Activated CD8-positive, alpha-beta memory T cell treated with anti-CD3 and anti-CD28 coated beads for 1 hour (primary cell): ENCODE data around the gene RELL1.
A peak's percentile ranks its signal among the peaks of the same experiment; 100 is the strongest.

Source experiments
- DNase-seq, 2 donors: peaks; one replicate each; pipeline ENCODE4 v3.0.0-alpha.2; 2020; ENCODE audit warnings: low read depth in 1 of 2; ENCODE audit errors: extremely low read depth in 1 of 2

The RELL1 gene, protein sequence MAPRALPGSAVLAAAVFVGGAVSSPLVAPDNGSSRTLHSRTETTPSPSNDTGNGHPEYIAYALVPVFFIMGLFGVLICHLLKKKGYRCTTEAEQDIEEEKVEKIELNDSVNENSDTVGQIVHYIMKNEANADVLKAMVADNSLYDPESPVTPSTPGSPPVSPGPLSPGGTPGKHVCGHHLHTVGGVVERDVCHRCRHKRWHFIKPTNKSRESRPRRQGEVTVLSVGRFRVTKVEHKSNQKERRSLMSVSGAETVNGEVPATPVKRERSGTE

DNA sequence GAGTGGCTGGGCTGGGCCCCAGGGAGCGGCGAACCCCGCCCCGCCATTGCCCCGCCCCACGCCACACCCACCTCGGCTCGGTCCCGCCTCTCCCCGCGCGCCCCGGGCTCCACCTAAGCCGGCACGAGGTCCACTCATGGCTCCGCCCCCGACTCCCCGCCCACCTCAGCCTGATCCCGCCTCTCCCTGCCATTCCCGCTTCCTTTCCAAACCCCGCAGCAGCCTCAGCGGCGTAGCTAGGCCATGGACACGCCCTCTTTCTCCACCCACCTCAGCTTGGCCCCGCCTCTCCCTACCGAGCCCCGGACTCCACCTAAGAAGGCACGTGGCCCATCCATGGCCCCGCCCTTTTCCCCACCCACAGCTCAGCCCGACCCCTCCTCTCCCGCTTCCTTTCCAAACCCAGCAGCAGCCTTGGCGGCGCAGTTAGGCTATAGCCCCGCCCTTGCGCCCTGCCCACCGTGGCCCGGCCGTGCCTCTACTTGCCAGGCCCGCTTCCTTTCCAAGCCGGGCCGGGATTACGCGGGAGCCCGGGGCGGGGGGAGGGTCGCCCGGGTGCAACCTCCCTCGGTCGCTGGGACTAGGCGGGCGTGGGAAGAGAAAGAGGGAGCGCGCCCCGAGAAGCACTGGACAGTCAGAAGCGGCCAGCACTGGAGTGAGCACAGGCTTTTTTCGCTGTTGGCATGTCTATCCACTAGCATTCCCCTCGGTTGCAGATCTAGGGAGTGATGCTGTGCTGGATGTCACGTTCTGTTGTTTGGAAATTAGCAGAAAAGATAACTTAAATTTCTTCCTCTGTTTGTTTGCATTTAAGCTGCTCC lies at the start of gene RELL1:
Gene RELL1 (minus strand): TSS at position 4 of the 821 bp plus-strand sequence. CDS start 89 bp downstream, outside the sequence.
- DNase-seq, result peak; percentile 93

DNA sequence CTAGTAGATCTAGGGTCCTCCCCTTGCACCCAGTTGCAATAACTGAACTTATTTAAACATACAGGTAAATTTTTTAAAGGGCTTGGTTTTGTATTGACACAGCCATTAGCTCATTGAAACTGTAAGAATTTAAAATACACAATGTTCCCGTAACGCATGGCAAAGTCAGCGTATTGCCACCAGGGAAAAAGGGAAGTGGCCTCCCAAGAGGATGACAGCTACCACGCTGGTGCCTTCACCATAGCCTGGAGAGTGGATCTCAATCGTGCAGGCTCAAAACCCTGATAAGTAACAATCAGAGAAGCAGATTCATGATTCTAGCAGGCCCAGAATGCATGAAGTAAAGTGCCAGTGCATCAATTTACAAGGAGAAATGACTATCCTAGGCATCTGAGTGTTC lies 49.4 kb upstream of the RELL1 start:
- no peak for DNase-seq

DNA sequence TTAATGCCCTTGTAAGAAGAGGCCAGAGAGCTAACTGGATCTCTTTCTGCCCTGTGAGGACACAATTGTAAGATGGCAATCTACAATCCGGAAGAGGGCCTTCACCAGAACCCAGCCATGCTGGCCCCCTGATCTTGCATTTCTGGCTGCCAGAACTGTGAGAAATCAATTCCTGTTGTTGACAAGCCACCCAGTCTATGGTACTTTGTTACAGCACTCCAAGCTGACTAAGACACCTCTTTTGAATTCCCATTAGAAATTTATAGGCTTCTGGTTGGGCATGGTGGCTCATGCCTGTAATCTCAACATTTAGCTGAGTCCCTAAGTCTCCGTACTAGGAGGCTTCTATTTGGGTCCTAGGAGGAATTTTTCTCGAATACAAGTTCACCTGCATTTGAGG lies 48.8 kb upstream of the RELL1 start:
- DNase-seq, result no peak

DNA sequence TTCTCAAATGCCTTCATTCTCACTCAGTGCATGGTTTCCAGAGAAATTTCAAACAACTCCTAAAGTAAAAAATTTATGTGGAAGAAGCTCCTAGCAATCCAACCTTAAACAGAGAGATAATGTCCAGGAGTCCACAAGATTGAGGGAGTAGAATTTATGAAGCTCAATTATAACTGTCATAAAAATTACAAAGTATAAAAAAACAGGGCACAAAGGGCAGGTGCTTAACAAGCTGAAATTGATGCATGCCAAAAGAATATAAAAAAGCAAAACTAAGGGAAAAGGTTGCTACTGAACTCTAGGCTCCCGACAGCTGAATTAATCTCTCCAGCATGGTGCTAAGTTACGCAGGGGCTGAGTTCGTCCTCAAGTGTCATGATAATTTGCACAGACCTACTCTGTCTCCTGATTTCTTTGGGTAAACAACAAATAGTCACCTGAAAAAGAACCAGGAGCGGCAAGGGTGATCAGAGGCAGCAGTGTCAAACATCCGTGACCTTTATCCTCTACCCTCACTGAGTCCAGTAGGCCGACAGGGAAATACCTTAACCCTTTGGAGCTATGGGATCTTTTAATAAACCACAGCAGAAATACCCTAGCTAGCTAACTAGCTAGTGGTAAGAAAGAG lies 47.2 kb upstream of the RELL1 start:
- DNase-seq, result no peak

DNA sequence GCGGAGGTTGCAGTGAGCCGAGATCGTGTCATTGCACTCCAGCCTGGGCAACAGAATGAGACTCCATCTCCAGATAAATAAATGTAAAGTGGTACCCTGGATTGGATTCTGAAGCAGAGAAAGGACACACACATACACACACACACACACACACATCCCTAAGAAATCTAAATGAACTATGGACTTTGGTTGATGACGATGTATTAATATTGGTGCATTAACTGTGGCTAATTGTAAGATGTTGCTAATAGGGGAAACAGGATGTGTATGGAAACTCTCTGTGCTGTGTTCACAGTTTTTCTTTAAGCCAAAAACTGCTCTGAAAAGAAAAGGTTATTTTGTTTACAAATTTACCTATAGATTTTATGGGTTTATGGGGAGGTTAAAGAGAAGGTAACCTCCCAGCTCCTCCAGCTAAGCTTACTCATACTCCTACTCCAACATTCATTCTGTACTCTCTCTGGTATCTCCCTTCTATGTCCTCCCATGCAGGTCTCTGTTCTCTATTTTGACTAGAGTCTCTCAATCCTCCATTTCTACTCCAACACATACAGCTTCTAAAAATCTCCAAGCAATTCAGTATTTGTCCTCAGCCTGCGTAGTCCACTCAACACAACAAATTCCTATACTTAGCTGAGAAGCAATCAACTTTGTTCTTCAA lies 46.5 kb upstream of the RELL1 start:
- DNase-seq, result no peak

DNA sequence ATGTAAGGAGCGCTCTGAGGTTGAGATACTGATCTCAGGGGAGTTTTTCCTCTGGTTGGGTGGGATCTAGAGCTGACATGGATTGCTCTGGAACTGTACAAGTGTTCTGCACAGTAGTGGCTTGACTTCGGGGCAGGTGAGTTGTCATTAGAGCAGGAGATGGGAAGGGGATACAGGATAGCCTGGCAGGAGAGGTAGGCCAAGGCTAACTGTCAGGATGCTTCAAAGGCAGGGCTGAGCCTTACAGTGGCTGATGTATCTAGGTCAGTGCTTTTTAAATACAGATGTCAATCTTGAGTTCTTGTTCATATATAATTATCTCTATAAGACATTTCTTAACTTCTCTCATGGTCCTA lies 43.5 kb upstream of the RELL1 start:
- no peak for DNase-seq

DNA sequence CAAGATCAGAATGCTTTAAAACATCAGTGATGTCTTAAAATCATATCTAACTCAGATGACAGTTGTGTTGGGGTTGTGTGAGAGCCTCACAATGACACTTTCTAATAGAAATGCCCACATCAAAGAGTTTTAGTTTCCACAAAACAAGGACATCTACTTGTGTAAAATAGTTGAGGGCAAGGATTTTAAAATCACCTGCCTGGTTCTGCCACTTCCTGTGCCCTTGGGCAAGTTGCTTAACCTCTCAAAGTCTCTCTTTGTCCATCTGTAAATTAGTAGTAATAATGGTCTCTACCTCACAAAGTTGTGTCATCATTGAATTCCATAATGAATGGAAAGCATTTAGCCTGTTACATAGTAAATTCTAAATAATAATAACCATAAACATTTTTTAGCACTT lies 41.9 kb upstream of the RELL1 start:
- no peak for DNase-seq

DNA sequence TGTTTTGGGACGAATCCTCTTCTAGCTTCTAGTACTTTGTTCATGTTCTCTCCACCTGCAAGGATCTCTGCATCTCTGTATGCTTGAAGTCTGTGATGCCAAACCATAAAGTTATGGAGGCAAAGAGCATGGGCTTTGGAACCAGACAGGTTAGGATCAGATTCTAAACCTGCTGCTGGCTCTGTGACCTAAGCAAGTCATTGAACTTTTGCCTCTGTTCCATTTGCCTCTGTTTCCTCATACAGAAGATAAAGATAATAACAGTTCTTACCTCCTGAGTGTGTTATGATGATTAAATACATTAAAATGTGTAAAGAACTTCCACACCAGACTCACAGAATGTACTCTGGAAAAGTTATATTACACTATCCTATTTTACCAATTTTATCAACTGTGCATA lies 41.5 kb upstream of the RELL1 start:
- DNase-seq, result no peak

DNA sequence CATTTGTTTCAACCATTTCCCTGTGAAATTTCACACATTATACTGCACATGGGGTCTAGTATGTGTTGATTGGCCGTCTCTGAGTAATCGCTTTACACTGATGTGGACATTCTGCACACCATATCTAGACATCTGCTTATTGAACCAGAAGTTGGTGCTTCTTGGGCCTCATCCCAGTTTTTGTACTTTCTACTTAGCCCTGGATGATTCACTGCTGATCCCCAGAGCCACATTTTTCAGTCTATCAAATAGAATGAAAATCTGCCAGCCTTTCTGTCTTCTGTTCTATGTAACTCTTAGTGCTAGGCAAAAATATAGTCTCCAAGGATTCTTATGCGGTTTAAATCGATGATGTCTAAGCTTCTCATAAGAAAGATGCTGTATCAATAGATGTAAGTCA lies 40.5 kb upstream of the RELL1 start:
- no peak for DNase-seq

DNA sequence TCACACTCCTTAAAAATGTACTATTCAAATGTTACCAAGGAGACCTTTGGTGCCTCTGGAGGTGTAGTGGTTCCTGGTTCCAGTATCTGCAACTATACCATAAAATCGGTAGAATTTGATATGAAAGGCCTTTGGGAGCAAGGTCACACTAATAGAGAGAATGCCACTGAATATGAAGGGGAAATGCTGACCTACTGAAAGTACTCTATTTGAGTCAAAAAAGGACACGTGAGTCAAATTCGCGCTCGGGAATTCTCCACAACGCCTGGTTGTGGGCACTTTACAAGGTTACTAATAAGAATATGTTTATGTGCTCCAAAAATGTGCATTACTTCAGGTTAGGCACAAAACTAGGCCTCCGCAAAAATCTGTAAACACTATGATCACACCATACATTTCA lies 39.5 kb upstream of the RELL1 start:
- DNase-seq, result no peak

DNA sequence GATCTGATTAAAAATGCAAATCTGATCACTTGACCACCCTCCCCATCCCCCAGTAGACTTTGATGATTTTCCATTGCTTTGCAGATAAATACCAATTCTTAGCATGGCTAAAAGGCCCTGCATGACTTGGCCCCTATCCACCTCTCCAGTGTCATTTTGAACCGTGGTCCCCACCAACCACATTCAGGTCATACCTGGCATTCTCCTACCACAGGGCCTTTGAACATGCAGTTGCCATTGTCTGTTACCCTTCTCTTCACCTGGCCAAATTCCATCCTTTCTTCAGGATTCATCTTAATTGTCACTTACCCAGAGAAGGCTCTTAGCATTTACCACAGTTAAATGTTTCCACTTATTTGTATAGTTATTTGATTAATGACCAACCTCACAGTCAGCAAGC lies 36.9 kb upstream of the RELL1 start:
- DNase-seq, result no peak

DNA sequence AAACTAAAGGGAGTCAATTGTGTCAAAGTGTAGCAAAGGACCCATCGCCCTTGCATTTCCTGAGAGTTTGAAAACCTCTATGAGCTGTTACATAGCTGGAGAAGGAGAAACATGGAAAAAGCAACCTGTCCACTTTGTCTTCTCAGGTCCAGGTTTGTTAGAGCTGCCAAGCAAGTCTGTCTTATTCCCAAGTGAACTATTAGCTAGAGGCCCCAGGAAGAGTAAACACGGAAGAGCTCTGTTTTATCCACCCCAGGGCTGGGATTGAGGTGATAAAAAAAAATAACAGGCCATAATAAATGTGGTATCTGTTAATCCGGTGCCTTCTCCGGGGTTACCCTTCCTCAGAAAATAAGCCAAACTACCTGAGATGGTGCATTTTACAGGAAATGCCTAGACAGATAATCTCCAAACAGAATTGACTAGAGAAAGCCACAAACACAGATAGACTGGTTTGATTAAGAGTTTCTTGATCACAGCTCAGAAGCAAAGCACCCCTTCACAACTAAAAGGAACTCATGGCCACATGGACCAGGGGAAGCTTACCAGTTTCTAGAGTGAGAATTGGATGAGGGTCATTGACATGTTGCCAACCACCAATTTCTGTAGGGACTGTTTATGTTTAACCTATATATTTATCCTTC lies 35.9 kb upstream of the RELL1 start:
- DNase-seq, result no peak

DNA sequence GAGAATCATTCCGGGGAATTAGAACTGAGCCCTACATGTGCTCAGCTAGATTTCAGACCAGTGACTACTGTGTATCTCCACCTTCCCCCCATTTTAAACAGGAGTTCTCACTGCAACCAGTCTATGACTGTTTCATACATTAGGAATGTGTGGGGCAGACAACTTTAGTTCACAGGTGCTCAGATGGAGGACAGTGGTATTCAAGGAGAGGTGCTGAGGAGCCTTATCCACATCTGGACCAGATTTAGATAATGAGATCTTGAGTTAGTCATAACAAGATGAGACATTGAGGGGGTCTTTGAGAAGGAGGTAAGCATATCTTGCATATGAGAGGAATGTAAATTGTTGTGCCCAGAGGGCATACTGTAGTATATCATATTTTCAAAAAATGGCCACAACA lies 32.8 kb upstream of the RELL1 start:
- no peak for DNase-seq

DNA sequence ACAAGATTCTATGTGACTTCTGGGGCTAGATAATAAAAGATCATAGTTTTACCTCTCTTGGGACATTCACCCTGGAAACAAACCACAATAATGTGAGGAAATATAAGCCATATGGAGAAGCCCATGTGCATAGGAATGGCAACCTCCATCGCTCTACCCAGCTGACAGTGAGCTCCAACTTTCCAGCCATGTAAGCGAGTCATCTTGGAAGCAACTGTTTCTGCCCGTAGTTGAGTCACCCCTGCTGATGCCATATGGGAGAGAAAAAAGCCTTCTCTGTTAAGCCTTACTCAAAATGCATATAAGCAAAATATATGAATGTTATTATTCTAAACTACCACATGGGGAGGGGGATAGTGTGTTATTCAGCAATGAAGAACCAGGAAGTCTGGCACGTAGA lies 31.4 kb upstream of the RELL1 start:
- DNase-seq, result no peak

DNA sequence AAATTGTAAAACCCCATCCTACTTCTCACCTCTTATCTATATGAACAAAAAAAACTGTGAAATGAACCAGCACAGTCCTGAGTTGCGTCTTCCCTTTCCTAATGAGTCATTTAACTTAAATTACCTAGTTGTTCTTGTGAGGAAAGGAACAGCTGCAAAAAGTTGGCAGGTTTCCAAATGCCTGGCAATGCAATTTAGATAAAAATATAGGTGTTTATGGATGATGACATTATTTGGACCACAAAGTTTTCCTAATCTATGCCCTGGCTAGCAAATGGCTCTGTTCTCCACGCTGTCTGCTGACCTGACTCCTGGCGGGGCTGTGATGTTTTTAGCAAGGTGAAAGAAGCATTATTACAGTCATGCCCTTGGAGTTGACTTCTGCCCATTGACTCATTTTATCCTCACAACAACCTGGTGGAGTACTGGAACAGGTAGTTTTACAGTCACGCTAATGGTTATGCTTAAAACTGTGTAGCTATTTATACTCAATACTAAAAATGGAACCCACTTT lies 29.8 kb upstream of the RELL1 start:
- DNase-seq, result no peak

DNA sequence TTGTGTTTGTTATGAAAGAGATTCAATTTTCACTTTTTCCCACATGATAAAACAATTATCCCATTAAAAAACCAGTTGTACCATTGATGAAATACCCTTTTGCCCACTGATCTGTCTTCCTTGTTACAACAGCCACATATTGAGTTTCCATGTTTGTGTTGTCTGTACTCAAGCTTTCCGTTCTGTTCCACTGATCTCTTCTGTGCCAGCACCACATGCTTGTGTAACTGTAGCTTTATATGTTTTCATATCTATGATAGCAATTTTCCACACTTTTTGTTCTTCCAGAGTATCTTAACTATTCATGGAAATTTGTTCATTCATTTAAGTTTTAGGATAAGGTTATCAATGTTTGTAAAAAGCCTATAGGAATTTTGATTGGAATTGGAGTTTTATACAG lies 24.3 kb upstream of the RELL1 start:
- no peak for DNase-seq

DNA sequence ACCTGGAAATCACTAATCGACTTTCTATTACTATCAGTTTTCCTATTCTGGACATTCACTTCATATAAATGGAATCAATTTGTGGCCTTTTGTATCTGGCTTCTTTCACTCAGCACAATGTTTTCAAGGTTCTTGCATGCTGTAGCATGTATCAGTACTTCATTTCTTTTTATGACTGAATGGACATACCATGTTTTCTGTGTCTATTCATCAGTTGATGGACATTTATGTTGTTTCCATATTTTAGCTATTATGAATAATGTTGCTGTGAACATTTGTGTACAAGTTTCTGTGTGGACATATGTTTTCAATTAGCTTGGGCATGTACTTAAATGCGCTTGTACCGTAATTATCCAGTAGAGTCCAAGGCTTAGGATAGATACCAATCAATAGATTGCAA lies 19.9 kb upstream of the RELL1 start:
- no peak for DNase-seq

DNA sequence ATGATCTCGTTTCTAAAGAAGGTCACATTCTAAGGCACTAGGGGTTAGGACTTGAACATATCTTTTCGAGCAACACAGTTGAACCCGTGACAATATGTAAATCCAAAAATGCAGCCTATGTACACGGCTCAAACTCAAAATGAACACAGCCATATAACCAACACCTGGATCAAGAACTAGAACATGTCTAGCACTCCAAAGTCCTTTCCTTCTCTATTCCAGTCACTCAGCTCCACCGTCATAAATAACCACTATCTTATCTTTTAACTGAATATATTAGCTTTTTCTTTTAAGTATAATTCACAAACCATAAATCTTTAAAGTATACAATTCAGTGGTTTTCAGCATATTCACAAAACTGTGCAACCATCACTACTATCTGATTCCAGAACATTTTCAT lies 19.4 kb upstream of the RELL1 start:
- no peak for DNase-seq

DNA sequence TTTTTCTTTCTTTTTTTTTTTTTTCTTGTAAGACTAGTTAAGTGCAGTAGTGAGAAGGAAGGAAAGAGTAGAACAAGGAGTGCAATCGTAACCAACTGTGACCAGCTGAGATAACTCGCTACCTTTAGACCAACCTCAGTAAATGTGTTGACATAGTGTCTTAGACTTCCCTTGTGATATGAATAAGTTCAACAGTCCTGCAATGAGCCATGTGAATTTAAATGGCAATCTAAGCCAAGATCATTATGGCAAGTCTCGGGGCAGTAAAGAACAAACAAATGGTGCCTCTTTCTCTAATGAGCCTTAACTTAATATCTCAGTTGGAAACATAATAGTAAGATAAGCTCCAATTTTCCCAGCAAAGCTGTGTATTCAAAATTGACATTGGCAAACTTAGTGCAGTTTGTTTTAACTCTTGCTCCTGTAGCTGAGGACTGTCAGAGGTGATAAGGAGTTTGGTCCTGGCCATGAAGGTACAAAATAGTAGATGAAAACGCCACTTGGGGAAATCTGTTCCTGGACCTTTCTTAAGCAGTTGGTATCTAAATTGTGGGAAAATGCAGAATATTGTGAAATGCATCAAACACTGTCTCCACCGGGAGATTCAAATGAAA lies 13.8 kb upstream of the RELL1 start:
- no peak for DNase-seq

DNA sequence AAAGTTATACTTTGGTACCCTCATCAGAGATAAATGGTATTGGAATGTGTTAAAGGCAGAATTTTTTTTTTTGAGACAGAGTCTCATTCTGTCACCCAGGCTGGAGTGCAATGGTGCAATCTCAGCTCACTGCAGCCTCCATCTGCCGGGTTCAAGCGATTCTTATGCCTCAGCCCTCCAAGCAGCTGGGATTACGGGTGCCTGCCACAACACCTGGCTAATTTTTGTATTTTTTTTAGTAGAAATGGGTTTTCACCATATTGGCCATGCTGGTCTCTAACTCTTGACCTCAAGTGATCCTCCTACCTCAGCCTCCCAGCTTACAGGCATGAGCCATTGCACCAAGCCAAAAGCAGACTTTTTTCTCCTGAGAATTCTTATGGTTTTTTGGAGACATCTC lies 11.4 kb upstream of the RELL1 start:
- DNase-seq, result no peak
